ENCODE data around the gene SPATA6. TPM values are rescaled to one million over a fixed set of nuclear protein-coding genes. Genes with fewer than 3 reads are reported as not detected.

The SPATA6 gene
- total RNA-seq, 1 donor = 7.6 TPM

DNA sequence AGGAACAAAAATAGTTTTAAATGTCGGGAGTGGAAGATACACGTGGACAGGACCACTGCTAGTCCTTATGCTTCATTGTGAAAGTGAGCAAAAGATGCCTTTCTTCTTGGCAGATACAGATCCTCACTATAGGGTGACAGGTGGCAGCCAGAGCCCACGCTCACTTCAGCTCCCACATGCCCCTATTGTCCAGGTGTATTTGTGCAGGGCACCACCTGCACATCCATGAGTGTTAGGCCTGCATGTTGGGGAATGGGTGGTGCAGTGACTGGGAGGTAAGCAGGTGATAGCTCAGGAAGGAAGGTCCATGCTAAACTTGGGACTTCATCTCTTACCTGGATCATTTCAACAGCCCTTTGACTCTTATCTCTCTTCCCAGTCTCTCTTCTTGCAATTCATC is 222.1 kb downstream of the SPATA6 start:
- Histone ChIP-seq H2AFZ (ENCODE audit: low read length) (no peak overlapping the region), H3K27ac (ENCODE audit: low read depth, low read length) (no peak overlapping the region), H4K20me1 (ENCODE audit: insufficient read depth, low read length) (no peaks in the 10 kb centered on the region), H3K4me1 (ENCODE audit: insufficient read depth, low read length) (no peaks in the 10 kb centered on the region), H3K4me3 (ENCODE audit: insufficient read depth, low read length) (no peak overlapping the region), H3K9me3 (ENCODE audit: low read depth, low read length) (no peaks in the 10 kb centered on the region), H3K36me3 (ENCODE audit: insufficient read depth, low read length) (no peaks in the 10 kb centered on the region), H3K4me2 (ENCODE audit: insufficient read depth, low read length) (no peak overlapping the region), H3K79me2 (ENCODE audit: insufficient read depth, low read length) (no peaks in the 10 kb centered on the region), H3K27me3 (ENCODE audit: insufficient read depth, low read length) (no peaks in the 10 kb centered on the region)
- no peak for DNase-seq (ENCODE audit: insufficient read length, low spot score, missing footprints)
- TF ChIP-seq, protein P1, sequence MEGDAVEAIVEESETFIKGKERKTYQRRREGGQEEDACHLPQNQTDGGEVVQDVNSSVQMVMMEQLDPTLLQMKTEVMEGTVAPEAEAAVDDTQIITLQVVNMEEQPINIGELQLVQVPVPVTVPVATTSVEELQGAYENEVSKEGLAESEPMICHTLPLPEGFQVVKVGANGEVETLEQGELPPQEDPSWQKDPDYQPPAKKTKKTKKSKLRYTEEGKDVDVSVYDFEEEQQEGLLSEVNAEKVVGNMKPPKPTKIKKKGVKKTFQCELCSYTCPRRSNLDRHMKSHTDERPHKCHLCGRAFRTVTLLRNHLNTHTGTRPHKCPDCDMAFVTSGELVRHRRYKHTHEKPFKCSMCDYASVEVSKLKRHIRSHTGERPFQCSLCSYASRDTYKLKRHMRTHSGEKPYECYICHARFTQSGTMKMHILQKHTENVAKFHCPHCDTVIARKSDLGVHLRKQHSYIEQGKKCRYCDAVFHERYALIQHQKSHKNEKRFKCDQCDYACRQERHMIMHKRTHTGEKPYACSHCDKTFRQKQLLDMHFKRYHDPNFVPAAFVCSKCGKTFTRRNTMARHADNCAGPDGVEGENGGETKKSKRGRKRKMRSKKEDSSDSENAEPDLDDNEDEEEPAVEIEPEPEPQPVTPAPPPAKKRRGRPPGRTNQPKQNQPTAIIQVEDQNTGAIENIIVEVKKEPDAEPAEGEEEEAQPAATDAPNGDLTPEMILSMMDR (IDR thresholded peaks at IDR 0.05; ENCODE audit: extremely low read depth, low read depth, low read length) = no peak

DNA sequence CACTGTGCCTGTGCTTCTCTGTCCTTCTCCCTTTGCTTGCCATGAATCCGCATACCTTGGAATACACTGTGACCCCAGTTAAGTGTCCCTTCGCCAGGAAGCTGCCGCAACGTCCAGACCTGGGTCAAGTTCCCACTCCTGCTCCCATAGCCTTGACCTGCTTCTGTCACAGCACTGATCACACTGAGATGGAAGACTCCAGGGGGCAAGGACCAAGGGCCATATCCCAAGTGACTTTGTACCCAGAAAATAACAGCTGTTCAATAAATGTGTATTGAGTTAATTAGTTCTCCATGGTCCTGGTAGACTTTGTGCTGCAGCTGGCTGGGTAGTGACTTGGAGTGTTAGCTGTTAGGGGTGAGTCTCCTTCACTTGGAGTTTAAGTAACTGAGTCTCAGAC is 223.6 kb downstream of the SPATA6 start:
- H4K20me1 ChIP-seq (ENCODE audit: insufficient read depth, low read length) = no peaks in the 10 kb centered on the region
- no peak overlapping the region for H3K4me2 ChIP-seq (ENCODE audit: insufficient read depth, low read length)
- no peaks in the 10 kb centered on the region for H3K36me3 ChIP-seq (ENCODE audit: insufficient read depth, low read length)
- H3K4me1 ChIP-seq (ENCODE audit: insufficient read depth, low read length) = no peaks in the 10 kb centered on the region
- no peaks in the 10 kb centered on the region for H3K27me3 ChIP-seq (ENCODE audit: insufficient read depth, low read length)
- H3K79me2 ChIP-seq (ENCODE audit: insufficient read depth, low read length) = no peaks in the 10 kb centered on the region
- DNase-seq (ENCODE audit: insufficient read length, low spot score, missing footprints) = no peak
- no peak overlapping the region for H3K4me3 ChIP-seq (ENCODE audit: insufficient read depth, low read length)
- H2AFZ ChIP-seq (ENCODE audit: low read length) = no peak overlapping the region
- TF ChIP-seq, protein P1 (IDR thresholded peaks at IDR 0.05; ENCODE audit: extremely low read depth, low read depth, low read length) = no peak
- no peak overlapping the region for H3K27ac ChIP-seq (ENCODE audit: low read depth, low read length)
- no peaks in the 10 kb centered on the region for H3K9me3 ChIP-seq (ENCODE audit: low read depth, low read length)

DNA sequence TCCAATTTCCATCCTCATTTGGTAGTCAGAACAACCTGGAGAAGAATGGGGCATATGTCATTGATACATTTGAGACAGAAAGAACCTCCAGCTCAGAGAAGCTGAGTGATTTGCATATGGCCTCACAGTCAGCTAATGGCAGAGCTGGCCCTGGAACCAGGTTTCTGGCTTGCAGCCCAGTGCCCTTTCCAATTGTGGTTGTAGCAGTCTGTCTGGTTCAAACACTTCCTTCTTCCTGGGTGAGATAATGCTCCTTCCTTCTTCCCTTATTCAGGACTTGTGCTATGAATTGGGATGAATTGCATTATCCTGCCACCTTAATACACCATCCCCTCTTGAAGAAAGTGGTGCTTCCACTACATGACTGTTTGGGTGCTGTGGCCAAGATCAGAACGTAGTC is 225.3 kb downstream of the SPATA6 start:
- Histone ChIP-seq H3K4me1 (ENCODE audit: insufficient read depth, low read length) (no peaks in the 10 kb centered on the region), H3K9me3 (ENCODE audit: low read depth, low read length) (no peaks in the 10 kb centered on the region), H3K4me2 (ENCODE audit: insufficient read depth, low read length) (no peak overlapping the region), H4K20me1 (ENCODE audit: insufficient read depth, low read length) (no peaks in the 10 kb centered on the region), H3K36me3 (ENCODE audit: insufficient read depth, low read length) (no peaks in the 10 kb centered on the region), H2AFZ (ENCODE audit: low read length) (no peak overlapping the region), H3K27ac (ENCODE audit: low read depth, low read length) (no peak overlapping the region), H3K79me2 (ENCODE audit: insufficient read depth, low read length) (no peaks in the 10 kb centered on the region), H3K27me3 (ENCODE audit: insufficient read depth, low read length) (no peaks in the 10 kb centered on the region), H3K4me3 (ENCODE audit: insufficient read depth, low read length) (no peak overlapping the region)
- TF ChIP-seq, protein P1 (IDR thresholded peaks at IDR 0.05; ENCODE audit: extremely low read depth, low read depth, low read length) = no peak
- no peak for DNase-seq (ENCODE audit: insufficient read length, low spot score, missing footprints)

Small RNAs within 50 kb of the gene (small RNA-seq; reads per million reads assigned to genes)
- gene RNU4-61P (not detected), gene RNU6-723P (not detected)

Other genes starting within 250 kb of the SPATA6 start
- gene SLC5A9, start 249.5 kb downstream of the SPATA6 start, total RNA-seq = not detected in 2 replicates

Measured in osteoblast (primary cell).